Mesodermal cell (in vitro differentiated cells): Measurements from ENCODE around the gene ZNF136.

Source experiments
- H3K27ac ChIP-seq: 2 replicates; pipeline ENCODE4 v1.7.0; 2013; ENCODE audit warnings: mild to moderate bottlenecking, low read depth, low read length, moderate library complexity; ENCODE audit not compliant: severe bottlenecking
- H3K36me3 ChIP-seq: 2 replicates; pipeline ENCODE4 v1.7.1; 2013; ENCODE audit warnings: mild to moderate bottlenecking, low read length, moderate library complexity; ENCODE audit not compliant: control insufficient read depth, insufficient read depth
- H3K4me1 ChIP-seq: one replicate; pipeline ENCODE4 v1.7.1; 2013; ENCODE audit warnings: mild to moderate bottlenecking, low read length; ENCODE audit not compliant: insufficient read depth, control insufficient read depth, poor library complexity, severe bottlenecking
- H3K4me3 ChIP-seq: 2 replicates; pipeline ENCODE4 v1.7.0; 2013; ENCODE audit warnings: low read length, control low read depth, mild to moderate bottlenecking; ENCODE audit not compliant: insufficient read depth, poor library complexity, severe bottlenecking; ENCODE audit errors: extremely low read depth
- H3K9me3 ChIP-seq: 2 replicates; pipeline ENCODE4 v1.7.1; 2013; ENCODE audit warnings: mild to moderate bottlenecking, low read length, moderate library complexity; ENCODE audit not compliant: control insufficient read depth
- WGBS, 2 experiments: methylation state at CpG; one replicate each; pipeline ENCODE4 v1.1.5; 2013; ENCODE audit warnings: missing lambda C conversion rate in 2 of 2; ENCODE audit not compliant: insufficient coverage in 2 of 2; 5-methylcytosine and 5-hydroxymethylcytosine counted together

The ZNF136 gene

DNA sequence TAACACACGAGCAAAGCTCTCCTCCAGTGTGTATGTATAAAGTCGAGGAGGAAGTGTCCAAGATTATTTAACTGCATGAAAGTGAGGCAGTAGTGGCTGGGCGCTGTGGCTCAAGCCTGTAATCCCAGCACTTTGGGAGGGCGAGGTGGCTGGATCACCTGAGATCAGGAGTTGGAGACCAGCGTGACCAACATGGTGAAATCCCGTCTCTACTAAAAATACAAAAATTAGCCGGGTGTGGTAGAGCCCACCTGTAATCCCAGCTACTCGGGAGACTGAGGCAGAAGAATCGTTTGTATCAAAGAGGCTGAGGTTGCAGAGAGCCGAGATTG lies 21.5 kb upstream of the ZNF136 start:
- H3K4me1 ChIP-seq = no peaks in the 10 kb centered on the region
- peaks cover 72% of the 10 kb centered on the region for H3K36me3 ChIP-seq
- 73 to 85% methylated on average over 8 to 9 of the region's 10 CpGs for WGBS, 2 experiments
- H3K27ac ChIP-seq = no peak overlapping the region
- peaks cover 35% of the 10 kb centered on the region for H3K9me3 ChIP-seq
- no peak overlapping the region for H3K4me3 ChIP-seq

DNA sequence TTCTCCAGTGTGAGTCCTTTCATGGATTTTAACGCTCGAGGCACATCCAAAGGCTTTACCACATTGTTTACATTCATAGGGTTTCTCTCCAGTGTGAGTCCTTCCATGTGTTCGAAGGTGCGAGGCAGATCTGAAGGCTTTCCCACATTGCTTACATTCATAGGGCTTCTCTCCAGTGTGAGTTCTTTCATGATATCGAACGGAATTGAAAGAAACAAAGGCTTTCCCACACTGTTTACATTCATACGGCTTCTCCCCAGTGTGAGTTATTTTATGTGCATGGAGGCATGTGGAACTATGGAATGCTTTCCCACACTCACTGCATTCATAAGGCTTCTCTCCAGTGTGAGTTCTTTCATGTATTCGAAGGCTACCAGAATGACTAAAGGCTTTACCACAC lies 17.5 kb upstream of the ZNF136 start:
- H3K4me1 ChIP-seq = no peaks in the 10 kb centered on the region
- 98% methylated on average over 4 to 5 of the region's 8 CpGs for WGBS, 2 experiments
- H3K36me3 ChIP-seq = peaks cover 83% of the 10 kb centered on the region
- peaks cover 33% of the 10 kb centered on the region for H3K9me3 ChIP-seq
- no peak overlapping the region for H3K27ac ChIP-seq
- no peak overlapping the region for H3K4me3 ChIP-seq

DNA sequence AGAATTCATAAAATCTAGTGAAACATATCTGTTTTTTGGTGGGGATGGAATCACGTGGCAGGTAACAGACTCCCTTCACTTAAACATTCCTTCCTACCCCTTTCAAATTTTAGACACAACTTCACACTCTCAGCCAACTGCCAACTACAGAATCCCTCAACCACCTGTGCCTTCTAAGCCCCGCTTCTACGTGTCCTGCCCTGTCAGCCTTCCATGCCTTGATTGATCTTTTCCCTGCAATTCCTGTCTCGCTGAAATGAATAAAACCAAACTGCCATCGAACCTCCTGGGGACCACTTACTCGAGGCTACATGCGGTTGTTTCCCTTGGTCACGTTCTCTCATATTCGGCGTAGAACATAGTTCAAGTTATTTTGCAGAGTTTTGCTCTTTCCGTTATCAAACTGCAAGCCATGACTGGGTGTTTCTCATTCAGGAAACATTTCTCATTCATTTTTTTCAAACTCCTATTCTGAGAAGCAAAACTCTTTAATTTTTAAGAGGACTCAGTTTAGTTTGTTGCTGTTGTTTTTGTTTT lies 7.5 kb upstream of the ZNF136 start:
- Histone ChIP-seq H3K27ac (no peak overlapping the region), H3K4me1 (no peaks in the 10 kb centered on the region), H3K9me3 (peaks cover 31% of the 10 kb centered on the region), H3K4me3 (peak overlapping the region; percentile 96), H3K36me3 (peaks cover 40% of the 10 kb centered on the region)
- WGBS, 2 experiments = 59% methylated on average over 9 to 10 of the region's 11 CpGs

DNA sequence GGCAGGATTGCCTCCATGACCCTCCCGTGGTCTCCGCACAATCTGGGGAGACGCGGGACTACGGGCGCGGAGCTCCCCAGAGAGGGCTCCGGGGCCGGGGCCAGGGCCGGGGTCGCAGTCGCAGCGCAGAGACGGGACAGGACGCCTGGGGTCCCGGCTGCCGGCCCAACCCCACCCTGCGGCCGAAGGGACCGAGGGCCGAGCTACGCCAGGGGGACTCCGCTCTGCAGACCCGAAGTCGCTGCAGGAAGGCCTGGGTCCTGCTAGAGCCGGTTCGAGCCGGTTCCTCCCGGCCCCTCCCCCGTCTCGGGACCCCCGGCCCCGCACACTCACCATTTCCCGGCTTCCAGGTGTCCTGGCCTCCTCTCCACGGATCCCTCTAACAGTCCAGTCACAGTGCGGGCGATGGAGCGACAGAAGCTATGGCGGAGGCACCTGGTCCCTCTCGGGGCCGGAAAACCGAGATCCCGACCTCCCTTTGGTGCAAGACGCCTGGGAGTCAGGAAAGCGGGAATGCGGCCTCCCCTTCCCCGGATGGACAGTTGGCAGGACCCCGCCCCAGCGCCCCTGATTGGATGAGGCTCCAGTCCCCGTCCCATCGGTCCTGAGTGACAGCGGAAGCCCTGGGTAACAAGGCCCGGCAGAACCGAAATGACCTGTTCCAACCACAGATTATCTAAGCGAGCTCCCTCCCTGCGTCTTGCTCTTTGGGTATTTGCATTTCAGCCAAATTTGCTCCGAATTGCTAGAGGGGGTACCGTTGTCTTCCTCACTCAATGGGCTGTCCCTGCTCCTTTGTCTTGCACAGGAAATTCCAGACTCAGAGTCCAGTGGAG lies 6.5 kb upstream of the ZNF136 start, which contains the start of gene ZNF625:
TSS of gene ZNF625 (minus strand) at position 512 of the 836 bp plus-strand sequence. CDS start at position 336, 176 bp downstream.
- no peaks in the 10 kb centered on the region for H3K4me1 ChIP-seq
- H3K27ac ChIP-seq = peak within 1 kb of the TSS; percentile 94
- H3K4me3 ChIP-seq = peak within 1 kb of the TSS; percentile 96
- WGBS, 2 experiments = 0 to 1% methylated on average over 51 to 52 of the region's 58 CpGs
- peaks cover 30% of the 10 kb centered on the region for H3K36me3 ChIP-seq
- H3K9me3 ChIP-seq = peaks cover 24% of the 10 kb centered on the region

DNA sequence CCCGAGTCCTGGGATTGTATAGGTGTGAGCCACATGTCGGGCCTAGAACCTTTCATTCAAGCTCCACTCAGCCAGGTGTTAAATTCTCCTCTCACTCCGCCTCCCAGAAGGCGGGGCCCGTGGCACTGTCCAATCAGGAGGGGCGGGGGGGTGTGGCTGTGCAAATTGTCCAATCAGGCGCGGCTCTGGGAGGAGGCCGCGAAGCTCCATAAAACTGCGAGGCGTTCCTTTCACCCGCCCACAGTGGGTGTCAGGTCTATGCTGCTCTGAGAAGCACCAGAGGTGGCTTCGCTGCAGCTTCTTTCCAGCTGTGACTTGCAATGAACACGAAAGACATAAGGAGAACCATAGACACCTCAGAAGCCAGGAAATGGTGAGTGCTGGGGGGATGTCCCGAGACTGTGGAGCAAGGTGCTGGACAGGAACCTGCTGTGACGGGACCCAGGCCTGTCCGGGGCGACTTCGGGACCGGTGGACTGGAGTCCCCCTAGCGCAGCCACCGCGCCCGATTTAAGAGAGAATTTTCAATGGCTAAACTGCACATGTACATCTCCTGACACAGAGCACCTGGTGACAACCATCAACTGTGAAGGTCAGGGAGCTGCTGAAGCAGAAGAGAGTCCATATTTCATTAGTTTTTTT lies 3.0 kb upstream of the ZNF136 start:
- no peaks in the 10 kb centered on the region for H3K4me1 ChIP-seq
- no peaks in the 10 kb centered on the region for H3K9me3 ChIP-seq
- peaks cover 4% of the 10 kb centered on the region for H3K36me3 ChIP-seq
- H3K27ac ChIP-seq = no peak overlapping the region
- WGBS, 2 experiments = 94 to 95% methylated on average over 17 to 18 of the region's 25 CpGs
- H3K4me3 ChIP-seq = no peak overlapping the region

DNA sequence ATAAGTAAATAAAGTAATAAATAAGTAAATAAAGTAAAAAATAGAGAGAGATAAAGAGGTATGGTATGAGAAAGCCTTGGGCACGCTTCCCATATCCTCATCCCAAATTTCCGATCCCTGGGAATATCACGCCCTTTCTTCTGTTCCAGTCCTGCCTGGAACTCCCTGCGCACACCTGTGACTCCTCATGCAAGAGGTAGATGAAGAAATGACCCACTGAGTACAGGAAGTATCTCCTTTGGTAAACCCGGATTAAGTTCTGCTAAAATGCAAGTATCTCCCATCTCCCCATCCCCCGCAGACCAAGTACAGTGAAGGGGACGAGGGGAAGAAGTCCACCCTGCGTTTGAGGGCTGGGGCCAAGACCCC lies 399 bp upstream of the ZNF136 start:
- H3K4me3 ChIP-seq = peak overlapping the region; percentile 85
- H3K27ac ChIP-seq = peak overlapping the region; percentile 98
- peaks cover 22% of the 10 kb centered on the region for H3K36me3 ChIP-seq
- H3K4me1 ChIP-seq = no peaks in the 10 kb centered on the region
- WGBS, 2 experiments = 0 to 47% methylated on average over 1 to 3 of the region's 8 CpGs
- H3K9me3 ChIP-seq = no peaks in the 10 kb centered on the region

DNA sequence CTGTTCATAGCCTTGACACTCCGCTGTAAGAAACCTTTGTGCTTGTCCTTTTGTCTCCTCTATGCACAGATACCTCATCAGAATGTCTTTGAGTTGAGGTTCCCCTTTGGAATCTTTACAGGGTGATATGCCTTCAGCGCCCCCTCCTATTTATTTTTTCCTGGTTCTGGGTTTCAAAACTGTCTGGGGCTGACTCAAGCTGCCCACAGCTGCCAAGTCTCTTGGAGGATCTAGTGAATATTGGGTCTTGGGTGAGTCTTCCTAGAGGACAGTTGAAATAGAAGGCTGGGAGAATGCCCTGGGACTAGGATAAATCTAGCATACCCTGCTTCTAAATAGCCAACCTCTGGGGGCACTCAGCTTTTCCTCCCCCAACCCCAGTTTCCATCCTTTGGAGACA lies 930 bp downstream of the ZNF136 start:
- H3K4me3 ChIP-seq = peak overlapping the region; percentile 85
- peaks cover 23% of the 10 kb centered on the region for H3K36me3 ChIP-seq
- no peaks in the 10 kb centered on the region for H3K9me3 ChIP-seq
- WGBS, 2 experiments = 15% methylated on average over 2 of the region's 2 CpGs; no CpG with 5 or more reads in 1 of the 2 experiments
- no peaks in the 10 kb centered on the region for H3K4me1 ChIP-seq
- peak overlapping the region; percentile 98 for H3K27ac ChIP-seq

DNA sequence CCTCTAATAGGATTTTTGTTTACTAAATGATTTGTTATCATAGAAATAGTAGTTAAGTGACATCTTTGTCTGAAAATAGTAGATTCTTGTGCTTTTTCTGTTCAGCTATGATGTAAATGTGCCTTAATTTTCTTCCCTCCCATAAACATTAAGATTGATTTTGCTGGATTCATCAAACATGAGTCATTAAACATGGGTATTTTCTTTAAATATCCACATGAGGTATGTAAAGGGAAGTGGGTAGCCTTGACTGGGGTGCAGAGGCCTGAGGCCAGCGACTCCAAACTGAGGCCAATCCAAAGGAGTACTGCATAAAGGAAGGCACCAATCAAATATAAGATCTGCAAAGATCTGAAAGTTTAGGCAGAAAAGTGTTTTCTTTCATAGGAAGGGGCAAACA lies 3.7 kb downstream of the ZNF136 start:
- Histone ChIP-seq H3K36me3 (peaks cover 36% of the 10 kb centered on the region), H3K27ac (no peak overlapping the region), H3K9me3 (no peaks in the 10 kb centered on the region), H3K4me1 (no peaks in the 10 kb centered on the region), H3K4me3 (no peak overlapping the region)
- WGBS, 2 experiments = 91% methylated on average over 1 of the region's 1 CpG; no CpG with 5 or more reads in 1 of the 2 experiments

DNA sequence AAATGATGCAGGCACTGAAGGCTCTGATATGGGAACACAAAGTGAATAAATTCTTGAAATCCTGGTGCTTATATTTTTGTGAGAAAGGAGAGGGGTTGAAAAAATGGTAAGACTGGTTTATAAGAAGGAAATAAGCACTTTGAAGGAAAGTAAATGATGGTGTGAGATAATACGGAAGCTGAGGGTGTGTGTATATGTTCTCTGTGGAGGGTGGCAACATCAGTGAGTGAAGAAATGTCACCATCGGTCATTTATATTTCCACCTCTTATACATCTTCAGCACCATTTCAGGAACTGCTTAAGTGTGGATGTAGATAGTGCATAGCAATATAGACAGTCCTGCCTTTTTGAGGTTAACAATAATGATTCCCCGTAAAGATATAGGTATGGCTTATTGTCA lies 17.5 kb downstream of the ZNF136 start:
- Histone ChIP-seq H3K4me1 (no peaks in the 10 kb centered on the region), H3K9me3 (peaks cover 63% of the 10 kb centered on the region), H3K36me3 (peaks cover 49% of the 10 kb centered on the region), H3K4me3 (no peak overlapping the region), H3K27ac (no peak overlapping the region)
- 100% methylated on average over 1 of the region's 3 CpGs for WGBS, 2 experiments

DNA sequence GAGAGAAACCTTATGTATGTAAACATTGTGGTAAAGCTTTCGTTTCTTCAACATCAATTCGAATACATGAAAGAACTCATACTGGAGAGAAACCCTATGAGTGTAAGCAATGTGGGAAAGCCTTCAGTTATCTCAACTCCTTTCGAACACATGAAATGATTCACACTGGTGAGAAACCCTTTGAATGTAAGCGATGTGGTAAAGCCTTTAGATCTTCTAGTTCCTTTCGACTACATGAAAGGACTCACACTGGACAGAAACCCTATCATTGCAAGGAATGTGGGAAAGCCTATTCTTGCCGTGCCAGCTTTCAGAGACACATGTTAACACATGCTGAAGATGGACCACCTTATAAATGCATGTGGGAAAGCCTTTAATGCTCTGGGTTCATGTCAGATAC lies 24.7 kb downstream of the ZNF136 start:
- Histone ChIP-seq H3K27ac (no peak overlapping the region), H3K4me1 (no peaks in the 10 kb centered on the region), H3K9me3 (peaks cover 81% of the 10 kb centered on the region), H3K4me3 (no peak overlapping the region), H3K36me3 (peaks cover 85% of the 10 kb centered on the region)
- 93 to 100% methylated on average over 5 to 6 of the region's 6 CpGs for WGBS, 2 experiments
